ENCODE results near the gene TUBB1.

Gene TUBB1

GRCh38 chr20:58986286-58986967 is 32.8 kb upstream of the TUBB1 start:
- H3K4me3 ChIP-seq: no peak overlapping the region
- TF ChIP-seq CTCF (IDR thresholded peaks at IDR 0.05): no peak
- H3K36me3 ChIP-seq: peaks cover 44 to 55% (median 55%) of the 10 kb centered on the region in 3 donors
- DNase-seq: peak in 1 of 2 donors; percentile 20
- intact Hi-C loops (cut with DNase I; ENCODE audit: low total_unique reads): no loop called here
- H3K4me1 ChIP-seq: peaks cover 0 to 37% (median 26%) of the 10 kb centered on the region in 4 donors
- no peaks in the 10 kb centered on the region for H3K27me3 ChIP-seq
- H3K27ac ChIP-seq: no peak overlapping the region
- H3K9me3 ChIP-seq: no peaks in the 10 kb centered on the region

- Histone ChIP-seq H3K27me3 (no peaks in the 10 kb centered on the region), H3K4me1 (peaks cover 0 to 33% (median 24%) of the 10 kb centered on the region in 4 donors), H3K4me3 (no peak overlapping the region), H3K36me3 (peaks cover 50 to 61% (median 61%) of the 10 kb centered on the region in 3 donors), H3K9me3 (no peaks in the 10 kb centered on the region), H3K27ac (no peak overlapping the region)
- no peak for TF ChIP-seq CTCF (IDR thresholded peaks at IDR 0.05)
- no peak for DNase-seq
- intact Hi-C loops (cut with DNase I; ENCODE audit: low total_unique reads): no loop called here
Measured at GRCh38 chr20:58986968-58987517, 32.2 kb upstream of the TUBB1 start.

- intact Hi-C loops (cut with DNase I; ENCODE audit: low total_unique reads): no loop called here
- no peak for TF ChIP-seq CTCF (IDR thresholded peaks at IDR 0.05)
- Histone ChIP-seq H3K9me3 (no peaks in the 10 kb centered on the region), H3K36me3 (peaks cover 55 to 71% (median 70%) of the 10 kb centered on the region in 3 donors), H3K27me3 (no peaks in the 10 kb centered on the region), H3K4me1 (peaks cover 0 to 24% (median 15%) of the 10 kb centered on the region in 4 donors), H3K27ac (no peak overlapping the region), H3K4me3 (no peak overlapping the region)
- peak in 1 of 2 donors; percentile 45 for DNase-seq
Measured at GRCh38 chr20:58987790-58988564, 31.3 kb upstream of the TUBB1 start.

DNA sequence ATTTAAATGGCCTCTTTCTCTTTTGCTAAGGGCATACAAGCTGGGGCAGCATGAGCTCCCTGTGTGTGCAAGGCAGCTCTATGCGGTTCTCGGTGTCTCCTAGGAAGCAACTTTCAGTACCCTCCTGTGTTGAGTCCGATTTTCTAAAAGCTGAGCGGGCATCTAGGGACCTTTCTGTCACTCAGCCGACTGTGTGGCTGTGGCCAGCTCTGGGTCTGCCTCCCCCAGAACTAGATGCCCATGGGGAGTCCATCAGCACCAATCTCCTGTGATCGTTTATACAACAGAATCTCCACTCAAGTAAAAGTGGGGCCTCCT is 30.7 kb upstream of the TUBB1 start:
- Histone ChIP-seq H3K27me3 (no peaks in the 10 kb centered on the region), H3K4me3 (no peak overlapping the region), H3K36me3 (peaks cover 61 to 75% (median 75%) of the 10 kb centered on the region in 3 donors), H3K9me3 (no peaks in the 10 kb centered on the region), H3K27ac (no peak overlapping the region), H3K4me1 (peaks cover 0 to 19% (median 12%) of the 10 kb centered on the region in 4 donors)
- intact Hi-C loops (cut with DNase I; ENCODE audit: low total_unique reads): no loop called here
- DNase-seq: peak in 1 of 2 donors; percentile 31
- TF ChIP-seq CTCF (IDR thresholded peaks at IDR 0.05): no peak

DNA sequence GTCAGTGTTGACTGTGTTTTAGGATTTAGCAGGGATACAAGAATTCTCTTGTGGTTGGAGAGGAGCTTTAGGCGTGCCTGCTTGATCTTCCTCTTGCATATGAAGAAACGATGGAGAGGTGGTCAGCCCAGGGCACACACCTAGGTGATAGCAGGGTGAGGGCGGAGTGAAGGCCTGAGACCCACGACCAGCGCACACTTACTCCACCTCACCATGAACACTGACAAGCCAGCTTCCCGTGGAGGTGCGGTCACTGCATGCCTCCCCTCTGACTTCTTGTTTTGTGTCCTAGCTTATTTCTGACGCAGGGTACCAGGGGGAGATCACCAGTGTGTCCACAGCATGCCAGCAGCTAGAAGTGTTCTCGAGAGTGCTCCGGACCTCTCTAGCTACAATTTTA is 30.0 kb upstream of the TUBB1 start:
- TF ChIP-seq CTCF (IDR thresholded peaks at IDR 0.05): no peak
- Histone ChIP-seq H3K4me1 (peaks cover 0 to 12% (median 6%) of the 10 kb centered on the region in 4 donors), H3K27ac (no peak overlapping the region), H3K4me3 (no peak overlapping the region), H3K36me3 (peaks cover 67 to 82% (median 81%) of the 10 kb centered on the region in 3 donors), H3K9me3 (no peaks in the 10 kb centered on the region), H3K27me3 (no peaks in the 10 kb centered on the region)
- intact Hi-C loops (cut with DNase I; ENCODE audit: low total_unique reads): no loop called here
- peak in 1 of 2 donors; percentile 41 for DNase-seq

Measured in tibial artery (tissue), 4 donors.